Stimulated activated CD4-positive, alpha-beta T cell treated with anti-CD3 and anti-CD28 coated beads, TNF-alpha, amount 100 ng/mL, for 24 hours (primary cell): ENCODE data around the gene SRCIN1.
A peak's percentile ranks its signal among the peaks of the same experiment; 100 is the strongest.

Experiments
- DNase-seq, 3 experiments: peaks; one replicate each; pipeline ENCODE4 v3.0.0-alpha.2; 2020; ENCODE audit warnings: low read depth in 3 of 3

SRCIN1 gene

DNA sequence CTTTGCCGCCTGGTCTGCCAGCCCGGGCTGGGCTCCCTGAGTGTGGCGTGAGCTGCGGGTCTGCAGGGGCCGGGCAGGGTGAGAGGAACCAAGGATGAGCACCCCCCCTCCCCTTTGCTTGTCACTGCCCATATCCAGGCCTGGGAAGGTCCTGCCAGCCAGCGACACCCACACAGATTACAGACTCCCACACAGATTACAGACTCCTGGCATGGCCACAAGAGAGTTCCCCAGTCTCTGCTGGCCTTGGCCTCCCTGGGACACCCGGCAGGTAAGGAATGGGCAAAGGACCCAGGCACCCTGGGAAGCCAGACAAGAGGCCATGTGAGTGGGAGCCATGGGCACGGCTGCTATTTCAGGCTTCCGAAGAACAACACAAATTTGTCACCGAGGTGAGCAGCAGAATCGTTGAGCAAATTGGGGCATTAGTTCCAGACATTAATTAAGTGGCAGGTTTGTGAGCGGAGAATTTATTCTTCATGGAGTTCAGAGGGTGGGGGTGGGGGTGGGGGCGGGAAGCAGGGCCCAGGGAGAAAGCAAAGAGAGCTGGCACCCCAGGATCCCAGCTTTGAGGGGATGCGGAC, 41.4 kb downstream of the SRCIN1 start:
- no peak for DNase-seq

- no peak for DNase-seq
Measured at GRCh38 chr17:38563362-38564253, 42.1 kb downstream of the SRCIN1 start.

- no peak for DNase-seq
Measured at GRCh38 chr17:38562903-38563302, 42.8 kb downstream of the SRCIN1 start.

DNA sequence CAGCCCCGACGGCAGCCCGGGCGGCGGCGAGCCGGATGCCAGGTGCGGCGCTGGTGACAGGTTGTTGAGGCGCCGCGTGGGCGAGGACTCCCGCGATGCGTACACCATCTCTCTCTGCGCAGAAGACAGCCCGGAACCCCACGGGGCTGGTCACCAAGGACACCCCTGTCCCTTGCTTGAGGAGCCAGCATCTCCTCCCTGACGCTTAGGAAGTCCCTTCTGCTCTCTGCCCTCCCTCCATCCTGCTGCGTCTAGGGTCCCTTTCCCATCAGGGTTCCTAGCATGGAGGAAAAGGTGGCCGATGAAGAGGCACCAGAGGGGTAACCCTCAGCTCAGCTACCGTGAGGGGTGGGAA, 43.6 kb downstream of the SRCIN1 start:
- DNase-seq = no peak

GRCh38 chr17:38561416-38562214, 44.1 kb downstream of the SRCIN1 start:
- DNase-seq = no peak

- DNase-seq = no peak
Measured at GRCh38 chr17:38560503-38561318, 45.0 kb downstream of the SRCIN1 start.

GRCh38 chr17:38559880-38560230, 45.9 kb downstream of the SRCIN1 start:
- DNase-seq = no peak

DNA sequence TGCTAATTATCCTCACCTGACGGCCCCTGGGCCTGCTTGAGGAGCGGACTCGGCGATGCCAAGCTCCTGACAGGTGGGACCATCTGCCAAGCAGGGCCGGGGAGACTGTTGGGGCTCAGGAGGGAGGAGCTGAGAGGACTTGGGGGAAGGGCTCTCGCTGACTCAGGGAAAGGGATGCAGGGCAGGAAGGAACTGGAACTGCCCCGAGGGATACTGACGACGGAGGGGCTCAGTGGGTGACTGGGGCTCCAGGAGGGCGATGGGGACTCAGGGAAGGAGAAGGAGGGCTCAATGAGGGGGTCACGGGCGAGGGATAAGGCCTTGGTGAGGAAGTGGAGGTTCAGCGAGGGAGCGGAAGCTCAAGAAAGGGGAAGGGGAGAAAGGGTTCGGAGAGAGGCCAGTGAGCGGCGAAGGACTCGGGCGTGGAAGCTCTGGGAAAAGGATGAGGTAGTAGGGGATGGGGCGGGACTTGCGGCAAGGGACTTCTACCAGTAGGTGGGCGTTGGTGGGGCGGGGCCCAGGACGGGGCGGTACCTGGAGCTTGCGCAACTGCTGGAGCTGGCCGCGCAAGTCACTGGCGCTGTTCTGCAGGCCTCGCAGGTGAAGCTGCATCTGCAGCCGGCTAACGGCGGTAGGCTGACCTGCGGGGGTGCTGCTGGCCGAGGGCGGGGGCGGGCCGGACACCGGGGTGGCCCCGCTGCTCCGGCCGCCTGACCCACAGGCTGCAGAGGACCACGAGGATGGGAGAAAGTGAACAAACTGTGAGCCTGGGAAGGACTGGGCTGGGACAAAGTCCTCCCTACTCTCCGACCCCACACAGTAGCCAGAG, 46.5 kb downstream of the SRCIN1 start:
- peak; percentile 77 to 94 (median 79) for DNase-seq

- DNase-seq = no peak
Measured at GRCh38 chr17:38558728-38559050, 47.1 kb downstream of the SRCIN1 start.

- DNase-seq = peak; percentile 81 to 90 (median 83)
Measured at GRCh38 chr17:38557836-38558727, 47.7 kb downstream of the SRCIN1 start.

GRCh38 chr17:38557396-38557795, 48.4 kb downstream of the SRCIN1 start:
- no peak for DNase-seq

DNA sequence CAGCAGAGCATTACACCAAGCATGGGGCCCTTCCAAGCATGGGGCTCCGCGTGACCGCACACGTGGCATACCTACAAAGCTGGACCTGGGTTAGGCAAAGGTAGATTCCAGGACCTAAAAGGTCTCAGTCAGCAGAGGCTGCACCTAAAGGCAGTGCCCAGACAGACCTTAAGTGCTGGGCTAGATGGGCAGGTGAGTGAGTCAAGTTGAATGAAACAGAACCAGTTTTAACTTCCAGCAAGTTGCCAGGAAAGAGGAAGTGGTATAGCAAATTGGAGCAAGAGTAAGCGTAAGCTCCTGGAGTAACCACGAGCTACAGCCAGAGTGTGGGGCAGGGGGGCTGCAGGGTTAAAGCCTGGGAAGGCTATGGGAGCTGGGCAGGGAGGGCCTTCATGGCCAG, 49.5 kb downstream of the SRCIN1 start:
- no peak for DNase-seq

DNA sequence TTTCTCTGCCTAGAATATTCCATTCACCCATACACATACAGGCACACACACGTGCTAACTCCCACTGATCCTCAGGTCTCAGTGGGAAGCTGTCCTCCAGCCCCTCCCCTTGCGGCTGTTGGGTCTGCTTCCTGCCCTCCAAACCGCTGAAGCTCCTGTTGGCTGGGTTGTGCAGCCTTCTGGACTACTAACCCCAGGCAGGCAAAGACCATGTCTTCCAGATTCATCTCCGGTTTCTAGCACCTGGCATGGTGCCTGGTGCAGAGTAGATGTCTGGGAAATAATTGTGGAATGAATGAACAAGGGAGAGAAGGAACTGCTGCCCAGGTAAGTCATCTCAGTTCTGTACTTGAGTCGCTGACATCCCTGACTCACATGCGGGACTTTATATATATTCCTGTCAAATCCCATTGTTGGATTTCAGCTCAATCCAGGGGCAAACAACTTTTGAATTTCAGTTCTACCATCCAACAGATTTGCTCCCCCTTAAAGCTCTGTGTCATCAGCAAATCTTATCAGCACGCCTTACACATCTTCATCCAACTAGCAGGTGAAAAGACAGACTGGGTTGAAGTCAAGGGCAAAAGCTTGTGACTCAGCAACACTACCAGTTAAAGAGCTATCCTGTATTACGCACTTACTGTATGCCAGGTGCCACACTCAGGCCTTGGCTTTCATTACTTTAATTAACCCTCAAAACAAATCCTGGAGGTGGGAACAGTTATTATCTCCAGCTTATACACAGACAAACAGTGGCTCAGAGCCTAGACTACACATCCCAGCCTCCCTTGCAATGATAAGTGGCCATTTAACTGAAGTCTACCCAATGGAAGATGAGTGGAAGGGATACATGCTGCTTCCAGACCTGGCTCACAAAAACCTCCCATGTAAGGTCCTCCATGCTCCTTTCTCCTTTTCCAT, 51.1 kb downstream of the SRCIN1 start:
- DNase-seq = no peak

DNA sequence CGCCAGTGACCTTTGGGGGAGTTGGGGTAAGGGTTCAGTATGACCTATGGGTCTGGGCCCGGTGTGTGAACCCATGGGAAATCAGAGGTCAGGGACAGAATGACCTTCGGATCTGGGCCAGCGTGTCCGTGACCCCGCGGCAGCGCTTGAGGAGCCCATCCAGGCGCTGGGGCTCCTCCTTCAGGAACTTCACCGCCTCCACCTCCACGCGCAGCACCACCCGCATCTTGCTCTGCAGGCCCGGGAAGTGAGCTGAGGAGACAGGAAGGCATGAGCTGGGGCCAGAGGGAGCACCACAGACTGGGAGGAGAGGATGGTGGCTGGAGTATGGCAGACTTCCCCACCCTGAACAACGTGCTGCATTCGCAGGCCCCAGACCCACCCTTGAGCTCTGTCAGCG, 53.4 kb downstream of the SRCIN1 start:
- no peak for DNase-seq

- DNase-seq = no peak
Measured at GRCh38 chr17:38551121-38551520, 54.6 kb downstream of the SRCIN1 start.

DNA sequence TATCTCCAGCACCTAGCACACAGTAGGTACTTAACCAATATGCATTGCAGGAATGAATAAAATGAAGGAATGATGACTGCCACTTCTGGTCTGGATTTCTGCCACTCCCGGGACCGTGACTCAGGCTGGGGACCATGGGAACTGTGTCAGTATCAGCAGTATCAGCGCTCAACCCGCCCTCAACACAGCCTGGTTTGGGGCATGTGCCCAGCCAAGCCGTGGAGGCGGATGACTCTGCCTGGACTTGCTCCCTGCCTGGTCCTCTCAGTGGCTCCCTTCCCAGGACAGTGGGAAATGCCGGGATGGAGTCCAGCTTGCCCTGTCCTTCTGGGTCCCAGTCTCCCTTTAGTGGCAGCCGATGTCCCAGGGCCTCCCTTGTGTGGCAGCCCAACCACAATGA, 55.1 kb downstream of the SRCIN1 start:
- no peak for DNase-seq

- no peak for DNase-seq
Measured at GRCh38 chr17:38549285-38549684, 56.5 kb downstream of the SRCIN1 start.

GRCh38 chr17:38547444-38547843, 58.3 kb downstream of the SRCIN1 start:
- no peak for DNase-seq

- no peak for DNase-seq
Measured at GRCh38 chr17:38546396-38546795, 59.4 kb downstream of the SRCIN1 start.
